Stimulated activated CD4-positive, alpha-beta T cell treated with anti-CD3 and anti-CD28 coated beads, Interleukin-4, amount 100 ng/mL, for 4 hours (primary cell): Measurements from ENCODE around the gene MAP2K4.

Experiments
- DNase-seq, 2 experiments: peaks; one replicate each; pipeline ENCODE4 v3.0.0-alpha.2; 2020

The MAP2K4 gene

GRCh38 chr17:12041312-12041711 is 20.6 kb downstream of the MAP2K4 start:
- DNase-seq, result no peak

- DNase-seq, result no peak
These were observed 23.0 kb downstream of the MAP2K4 start for GRCh38 chr17:12043702-12044101.

GRCh38 chr17:12046786-12047185 is 26.1 kb downstream of the MAP2K4 start:
- DNase-seq, result no peak

GRCh38 chr17:12047681-12048376 is 27.2 kb downstream of the MAP2K4 start:
- DNase-seq, result no peak

GRCh38 chr17:12048843-12049473 is 28.3 kb downstream of the MAP2K4 start:
- DNase-seq, result no peak

GRCh38 chr17:12050646-12051225 is 30.1 kb downstream of the MAP2K4 start:
- DNase-seq, result no peak

- DNase-seq, result no peak
These were observed 32.9 kb downstream of the MAP2K4 start for GRCh38 chr17:12053552-12053951.

- no peak for DNase-seq
These were observed 35.2 kb downstream of the MAP2K4 start for GRCh38 chr17:12055889-12056288.

GRCh38 chr17:12057520-12057919 is 36.8 kb downstream of the MAP2K4 start:
- DNase-seq, result no peak

- DNase-seq, result no peak
These were observed 37.9 kb downstream of the MAP2K4 start for GRCh38 chr17:12058535-12058934.

GRCh38 chr17:12062249-12062648 is 41.6 kb downstream of the MAP2K4 start:
- DNase-seq, result no peak

GRCh38 chr17:12064395-12064794 is 43.7 kb downstream of the MAP2K4 start:
- no peak for DNase-seq

- DNase-seq, result no peak
These were observed 46.8 kb downstream of the MAP2K4 start for GRCh38 chr17:12067485-12067884.

GRCh38 chr17:12068946-12069345 is 48.3 kb downstream of the MAP2K4 start:
- DNase-seq, result no peak

- DNase-seq, result no peak
These were observed 49.9 kb downstream of the MAP2K4 start for GRCh38 chr17:12070561-12070960.

GRCh38 chr17:12074346-12074745 is 53.7 kb downstream of the MAP2K4 start:
- no peak for DNase-seq

- DNase-seq, result no peak
These were observed 57.1 kb downstream of the MAP2K4 start for GRCh38 chr17:12077773-12078172.

- DNase-seq, result no peak
These were observed 58.1 kb downstream of the MAP2K4 start for GRCh38 chr17:12078791-12079190.

GRCh38 chr17:12081720-12082119 is 61.0 kb downstream of the MAP2K4 start:
- no peak for DNase-seq

GRCh38 chr17:12085076-12085949 is 64.6 kb downstream of the MAP2K4 start:
- no peak for DNase-seq

GRCh38 chr17:12088035-12088434 is 67.4 kb downstream of the MAP2K4 start:
- no peak for DNase-seq

- no peak for DNase-seq
These were observed 69.2 kb downstream of the MAP2K4 start for GRCh38 chr17:12089809-12090384.

GRCh38 chr17:12094336-12094735 is 73.7 kb downstream of the MAP2K4 start:
- no peak for DNase-seq
